WTC11 (cell line): ENCODE data around the gene PRKCE.

ENCODE experiments used
- ATF1 ChIP-seq: sonication (generic); formaldehyde crosslinking; IDR thresholded peaks from 2 replicates; pipeline ENCODE4 v1.8.1; 2023; ENCODE audit warnings: mild to moderate bottlenecking, moderate library complexity, missing genetic modification reagents
- FOXJ3 ChIP-seq: sonication (generic); formaldehyde crosslinking; IDR thresholded peaks from 2 replicates; pipeline ENCODE4 v1.9.0; 2021; ENCODE audit warnings: missing genetic modification reagents, mild to moderate bottlenecking, borderline replicate concordance
- JUN ChIP-seq: sonication (generic); formaldehyde crosslinking; IDR thresholded peaks from 2 replicates; pipeline ENCODE4 v1.8.0; 2023; ENCODE audit warnings: mild to moderate bottlenecking, missing genetic modification reagents
- TF ChIP-seq, protein P1 (sequence below): sonication (generic); formaldehyde crosslinking; IDR thresholded peaks from 2 replicates; pipeline ENCODE4 v1.8.0; 2023; ENCODE audit warnings: missing genetic modification reagents, mild to moderate bottlenecking, borderline replicate concordance
- TF ChIP-seq, protein P2 (sequence below): fragments of 200-600 bp; IDR thresholded peaks from 2 replicates; pipeline ENCODE4 v1.8.0; 2022; ENCODE audit warnings: antibody characterized with exemption
- TF ChIP-seq, protein P3 (sequence below): sonication (generic); formaldehyde crosslinking; IDR thresholded peaks from 2 replicates; pipeline ENCODE4 v1.8.1; 2022; ENCODE audit warnings: mild to moderate bottlenecking, missing genetic modification reagents, moderate library complexity, borderline replicate concordance
- TF ChIP-seq, protein P4 (sequence below): sonication (generic); formaldehyde crosslinking; IDR thresholded peaks from 2 replicates; pipeline ENCODE4 v1.8.1; 2023; ENCODE audit warnings: mild to moderate bottlenecking, missing genetic modification reagents, moderate library complexity
- TF ChIP-seq, protein P5 (sequence below): sonication (generic); formaldehyde crosslinking; IDR thresholded peaks from 2 replicates; pipeline ENCODE4 v1.8.0; 2022; ENCODE audit warnings: mild to moderate bottlenecking, missing genetic modification reagents

DNA sequence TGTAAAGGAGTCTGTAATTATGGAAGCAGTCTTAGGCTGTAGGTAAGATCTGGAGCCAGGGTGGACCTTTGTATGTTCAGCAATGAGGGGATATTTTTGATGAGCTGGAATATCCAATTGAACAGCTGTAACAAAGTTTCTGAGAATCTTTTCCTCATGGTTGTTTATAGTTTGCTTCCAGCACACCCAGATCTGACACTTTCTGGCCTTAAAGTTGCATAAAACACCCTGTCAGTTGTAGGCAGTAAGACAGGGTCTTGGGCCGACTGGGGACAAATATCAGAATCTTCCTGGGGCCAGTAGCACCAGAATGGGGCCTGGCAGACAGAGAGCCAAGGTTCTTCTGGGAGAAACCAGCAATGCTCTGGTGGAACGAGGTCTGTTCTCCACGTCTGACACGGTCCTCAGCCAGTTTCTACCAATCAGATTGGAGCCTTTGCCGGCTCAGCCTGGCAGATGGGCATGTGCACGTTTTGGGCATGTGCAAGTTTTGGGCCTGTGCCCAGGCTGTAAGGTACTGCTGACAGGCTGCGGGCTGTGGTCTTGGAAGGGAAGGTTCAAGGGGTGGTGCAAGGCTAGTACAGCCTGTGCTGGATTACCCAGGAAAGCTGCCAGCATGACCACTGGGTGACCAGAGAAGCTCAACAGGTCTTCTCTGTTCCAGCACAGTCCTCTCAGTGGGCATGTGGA lies 89.8 kb downstream of the PRKCE start:
- TF ChIP-seq, protein P1, sequence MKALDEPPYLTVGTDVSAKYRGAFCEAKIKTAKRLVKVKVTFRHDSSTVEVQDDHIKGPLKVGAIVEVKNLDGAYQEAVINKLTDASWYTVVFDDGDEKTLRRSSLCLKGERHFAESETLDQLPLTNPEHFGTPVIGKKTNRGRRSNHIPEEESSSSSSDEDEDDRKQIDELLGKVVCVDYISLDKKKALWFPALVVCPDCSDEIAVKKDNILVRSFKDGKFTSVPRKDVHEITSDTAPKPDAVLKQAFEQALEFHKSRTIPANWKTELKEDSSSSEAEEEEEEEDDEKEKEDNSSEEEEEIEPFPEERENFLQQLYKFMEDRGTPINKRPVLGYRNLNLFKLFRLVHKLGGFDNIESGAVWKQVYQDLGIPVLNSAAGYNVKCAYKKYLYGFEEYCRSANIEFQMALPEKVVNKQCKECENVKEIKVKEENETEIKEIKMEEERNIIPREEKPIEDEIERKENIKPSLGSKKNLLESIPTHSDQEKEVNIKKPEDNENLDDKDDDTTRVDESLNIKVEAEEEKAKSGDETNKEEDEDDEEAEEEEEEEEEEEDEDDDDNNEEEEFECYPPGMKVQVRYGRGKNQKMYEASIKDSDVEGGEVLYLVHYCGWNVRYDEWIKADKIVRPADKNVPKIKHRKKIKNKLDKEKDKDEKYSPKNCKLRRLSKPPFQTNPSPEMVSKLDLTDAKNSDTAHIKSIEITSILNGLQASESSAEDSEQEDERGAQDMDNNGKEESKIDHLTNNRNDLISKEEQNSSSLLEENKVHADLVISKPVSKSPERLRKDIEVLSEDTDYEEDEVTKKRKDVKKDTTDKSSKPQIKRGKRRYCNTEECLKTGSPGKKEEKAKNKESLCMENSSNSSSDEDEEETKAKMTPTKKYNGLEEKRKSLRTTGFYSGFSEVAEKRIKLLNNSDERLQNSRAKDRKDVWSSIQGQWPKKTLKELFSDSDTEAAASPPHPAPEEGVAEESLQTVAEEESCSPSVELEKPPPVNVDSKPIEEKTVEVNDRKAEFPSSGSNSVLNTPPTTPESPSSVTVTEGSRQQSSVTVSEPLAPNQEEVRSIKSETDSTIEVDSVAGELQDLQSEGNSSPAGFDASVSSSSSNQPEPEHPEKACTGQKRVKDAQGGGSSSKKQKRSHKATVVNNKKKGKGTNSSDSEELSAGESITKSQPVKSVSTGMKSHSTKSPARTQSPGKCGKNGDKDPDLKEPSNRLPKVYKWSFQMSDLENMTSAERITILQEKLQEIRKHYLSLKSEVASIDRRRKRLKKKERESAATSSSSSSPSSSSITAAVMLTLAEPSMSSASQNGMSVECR, result no peak
- TF ChIP-seq, protein P2, sequence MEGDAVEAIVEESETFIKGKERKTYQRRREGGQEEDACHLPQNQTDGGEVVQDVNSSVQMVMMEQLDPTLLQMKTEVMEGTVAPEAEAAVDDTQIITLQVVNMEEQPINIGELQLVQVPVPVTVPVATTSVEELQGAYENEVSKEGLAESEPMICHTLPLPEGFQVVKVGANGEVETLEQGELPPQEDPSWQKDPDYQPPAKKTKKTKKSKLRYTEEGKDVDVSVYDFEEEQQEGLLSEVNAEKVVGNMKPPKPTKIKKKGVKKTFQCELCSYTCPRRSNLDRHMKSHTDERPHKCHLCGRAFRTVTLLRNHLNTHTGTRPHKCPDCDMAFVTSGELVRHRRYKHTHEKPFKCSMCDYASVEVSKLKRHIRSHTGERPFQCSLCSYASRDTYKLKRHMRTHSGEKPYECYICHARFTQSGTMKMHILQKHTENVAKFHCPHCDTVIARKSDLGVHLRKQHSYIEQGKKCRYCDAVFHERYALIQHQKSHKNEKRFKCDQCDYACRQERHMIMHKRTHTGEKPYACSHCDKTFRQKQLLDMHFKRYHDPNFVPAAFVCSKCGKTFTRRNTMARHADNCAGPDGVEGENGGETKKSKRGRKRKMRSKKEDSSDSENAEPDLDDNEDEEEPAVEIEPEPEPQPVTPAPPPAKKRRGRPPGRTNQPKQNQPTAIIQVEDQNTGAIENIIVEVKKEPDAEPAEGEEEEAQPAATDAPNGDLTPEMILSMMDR, result no peak
- TF ChIP-seq JUN (CRISPR knock-in tag) (no peak), FOXJ3 (no peak), ATF1 (no peak)
- TF ChIP-seq, protein P3, sequence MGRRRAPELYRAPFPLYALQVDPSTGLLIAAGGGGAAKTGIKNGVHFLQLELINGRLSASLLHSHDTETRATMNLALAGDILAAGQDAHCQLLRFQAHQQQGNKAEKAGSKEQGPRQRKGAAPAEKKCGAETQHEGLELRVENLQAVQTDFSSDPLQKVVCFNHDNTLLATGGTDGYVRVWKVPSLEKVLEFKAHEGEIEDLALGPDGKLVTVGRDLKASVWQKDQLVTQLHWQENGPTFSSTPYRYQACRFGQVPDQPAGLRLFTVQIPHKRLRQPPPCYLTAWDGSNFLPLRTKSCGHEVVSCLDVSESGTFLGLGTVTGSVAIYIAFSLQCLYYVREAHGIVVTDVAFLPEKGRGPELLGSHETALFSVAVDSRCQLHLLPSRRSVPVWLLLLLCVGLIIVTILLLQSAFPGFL, result no peak
- TF ChIP-seq, protein P4, sequence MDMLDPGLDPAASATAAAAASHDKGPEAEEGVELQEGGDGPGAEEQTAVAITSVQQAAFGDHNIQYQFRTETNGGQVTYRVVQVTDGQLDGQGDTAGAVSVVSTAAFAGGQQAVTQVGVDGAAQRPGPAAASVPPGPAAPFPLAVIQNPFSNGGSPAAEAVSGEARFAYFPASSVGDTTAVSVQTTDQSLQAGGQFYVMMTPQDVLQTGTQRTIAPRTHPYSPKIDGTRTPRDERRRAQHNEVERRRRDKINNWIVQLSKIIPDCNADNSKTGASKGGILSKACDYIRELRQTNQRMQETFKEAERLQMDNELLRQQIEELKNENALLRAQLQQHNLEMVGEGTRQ (CRISPR knock-in tag), result no peak
- TF ChIP-seq, protein P5, sequence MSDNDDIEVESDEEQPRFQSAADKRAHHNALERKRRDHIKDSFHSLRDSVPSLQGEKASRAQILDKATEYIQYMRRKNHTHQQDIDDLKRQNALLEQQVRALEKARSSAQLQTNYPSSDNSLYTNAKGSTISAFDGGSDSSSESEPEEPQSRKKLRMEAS, result no peak
